TTC549 (cell line): Measurements from ENCODE around the gene KRTAP10-2.
"Not testable (repeated sequence)": the region's sequence is repeated elsewhere in the genome, so short reads cannot be mapped to it uniquely, and the experiment has no call there.

Experiments
- FAIRE-seq: peaks from 2 replicates; lab custom pipeline; 2012; peaks lifted over from hg19 to GRCh38; lab: Jason Lieb, UNC

Gene KRTAP10-2, protein sequence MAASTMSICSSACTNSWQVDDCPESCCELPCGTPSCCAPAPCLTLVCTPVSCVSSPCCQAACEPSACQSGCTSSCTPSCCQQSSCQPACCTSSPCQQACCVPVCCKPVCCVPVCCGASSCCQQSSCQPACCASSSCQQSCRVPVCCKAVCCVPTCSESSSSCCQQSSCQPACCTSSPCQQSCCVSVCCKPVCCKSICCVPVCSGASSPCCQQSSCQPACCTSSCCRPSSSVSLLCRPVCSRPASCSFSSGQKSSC

DNA sequence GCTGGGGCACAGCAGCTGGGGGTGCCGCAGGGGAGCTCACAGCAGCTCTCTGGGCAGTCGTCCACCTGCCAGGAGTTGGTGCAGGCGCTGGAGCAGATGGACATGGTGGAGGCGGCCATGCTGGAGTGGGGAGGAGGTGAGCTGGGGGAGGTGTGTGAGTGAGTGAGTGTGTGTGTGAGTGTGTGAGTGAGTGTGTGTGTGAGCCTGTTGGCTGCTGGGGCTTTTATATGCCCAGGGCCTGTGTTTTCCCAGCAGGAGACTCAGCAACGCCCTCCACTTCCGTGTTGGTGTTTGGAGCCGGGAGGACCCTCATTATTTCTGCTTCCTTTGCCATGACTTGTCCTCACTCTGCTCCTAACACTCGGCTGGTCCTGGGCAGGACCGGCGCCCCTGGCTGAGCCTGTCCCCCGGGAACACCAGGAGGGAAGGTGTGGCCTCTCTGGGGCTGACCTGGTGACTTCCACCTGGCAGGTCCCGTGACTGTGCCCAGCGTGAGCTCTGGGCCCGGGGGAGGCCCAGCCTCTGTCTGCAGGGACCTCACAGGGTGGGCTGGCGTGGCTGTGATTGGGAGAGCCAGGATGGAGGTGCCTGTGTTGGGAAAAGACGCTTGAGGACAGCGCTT lies at the start of gene KRTAP10-2:
Gene KRTAP10-2 (minus strand): TSS at position 166 of the 622 bp plus-strand sequence. CDS start 47 bp downstream, at position 119.
- FAIRE-seq: no peak

DNA sequence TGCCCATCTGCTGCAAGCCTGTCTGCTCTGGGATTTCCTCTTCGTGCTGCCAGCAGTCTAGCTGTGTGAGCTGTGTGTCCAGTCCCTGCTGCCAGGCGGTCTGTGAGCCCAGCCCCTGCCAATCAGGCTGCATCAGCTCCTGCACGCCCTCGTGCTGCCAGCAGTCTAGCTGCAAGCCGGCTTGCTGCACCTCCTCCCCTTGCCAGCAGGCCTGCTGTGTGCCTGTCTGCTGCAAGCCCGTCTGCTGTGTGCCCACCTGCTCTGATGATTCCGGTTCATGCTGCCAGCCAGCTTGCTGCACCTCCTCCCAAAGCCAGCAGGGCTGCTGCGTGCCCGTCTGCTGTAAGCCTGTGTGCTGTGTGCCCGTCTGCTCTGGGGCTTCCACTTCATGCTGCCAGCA lies 49.8 kb upstream of the KRTAP10-2 start:
- not testable (repeated sequence) for FAIRE-seq

GRCh38 chr21:44600118-44600978 lies 49.0 kb upstream of the KRTAP10-2 start, which contains the start of gene KRTAP10-7:
Gene KRTAP10-7 (plus strand): TSS chr21:44600597. CDS start chr21:44600622, 25 bp downstream.
- not testable (repeated sequence) for FAIRE-seq

DNA sequence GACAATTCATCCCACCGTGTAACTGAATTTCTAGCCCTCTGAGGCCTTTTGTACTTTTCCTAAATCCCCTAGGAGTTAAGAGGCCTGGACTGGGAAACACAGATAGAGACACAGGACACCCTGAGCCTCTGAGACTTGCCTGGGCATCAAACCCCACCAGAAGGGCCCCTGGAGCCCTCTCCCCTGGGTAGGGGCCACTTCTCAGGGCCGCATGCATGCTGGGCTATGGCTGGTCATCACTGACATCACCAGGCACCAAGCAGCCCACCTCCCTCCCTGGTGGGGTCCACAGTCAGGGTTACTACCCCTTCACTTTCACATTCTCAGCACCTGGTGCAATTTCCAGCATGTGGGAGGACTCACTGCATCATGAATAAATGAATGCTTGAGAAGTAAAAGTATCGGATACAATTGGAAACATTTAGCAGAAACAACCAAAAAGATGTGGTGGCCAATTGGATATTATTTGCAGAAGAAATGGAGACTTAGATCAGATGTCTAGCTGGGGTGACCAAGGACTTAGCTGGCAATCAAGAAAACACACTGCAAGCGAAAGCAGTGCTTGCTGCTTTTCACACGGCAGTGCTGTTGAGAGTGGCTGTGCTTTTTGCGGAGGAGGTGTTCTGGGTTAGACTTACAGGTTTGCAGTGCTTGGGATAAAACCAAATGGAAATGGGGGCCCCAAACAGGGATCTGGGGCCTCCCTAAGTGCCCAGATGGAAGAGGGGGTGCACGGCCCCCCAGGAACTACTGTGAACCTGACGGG lies 48.1 kb upstream of the KRTAP10-2 start:
- no peak for FAIRE-seq

DNA sequence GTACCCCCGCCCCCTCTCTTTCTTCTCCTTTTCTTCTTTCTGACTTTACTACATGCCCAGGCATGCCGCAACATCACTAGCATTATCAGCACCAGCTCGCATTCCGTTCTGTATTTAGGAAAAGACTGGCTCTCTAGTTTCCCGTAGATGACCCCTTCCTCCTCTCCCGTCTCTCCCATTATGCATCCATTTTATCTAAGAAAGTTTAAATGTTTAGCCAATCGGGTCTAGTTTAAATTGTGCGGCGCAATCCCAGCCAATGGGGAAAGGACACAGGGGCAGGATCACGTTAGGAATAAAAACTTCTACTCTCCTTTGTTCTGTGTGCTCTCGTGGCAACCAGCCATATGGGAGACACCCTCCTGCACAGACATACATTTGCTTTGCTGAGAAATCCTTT lies 46.8 kb upstream of the KRTAP10-2 start:
- no peak for FAIRE-seq

DNA sequence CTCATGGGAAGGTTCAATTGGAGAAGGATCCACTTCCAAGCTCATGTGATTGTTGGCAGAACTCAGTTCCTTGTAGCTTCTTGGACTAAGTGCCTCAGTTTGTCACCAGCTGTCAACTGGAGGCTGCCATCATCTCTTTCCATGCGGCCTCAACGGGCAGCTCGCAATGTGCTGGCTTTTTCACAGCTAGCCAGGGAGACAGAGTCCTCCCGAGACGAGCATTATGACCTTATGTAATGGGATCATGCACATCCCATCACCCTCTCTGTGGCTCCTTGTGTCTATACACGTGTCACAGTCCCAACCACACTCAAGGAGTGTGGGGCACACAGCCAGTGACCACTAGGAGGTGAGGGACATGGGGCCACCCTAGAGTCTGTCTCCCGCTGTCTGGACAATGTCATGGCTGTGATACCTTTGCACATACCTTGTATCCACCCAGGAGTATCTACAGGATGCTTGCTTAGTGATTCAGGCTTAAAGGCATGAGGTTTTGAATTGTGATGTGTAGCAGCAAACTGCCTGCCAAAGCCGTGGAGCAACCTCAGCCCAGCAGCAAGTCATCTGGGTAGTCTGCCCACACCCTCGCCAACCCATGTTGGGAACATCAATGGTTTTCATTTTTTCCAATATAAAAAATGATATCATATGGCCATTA lies 44.9 kb upstream of the KRTAP10-2 start:
- no peak for FAIRE-seq

DNA sequence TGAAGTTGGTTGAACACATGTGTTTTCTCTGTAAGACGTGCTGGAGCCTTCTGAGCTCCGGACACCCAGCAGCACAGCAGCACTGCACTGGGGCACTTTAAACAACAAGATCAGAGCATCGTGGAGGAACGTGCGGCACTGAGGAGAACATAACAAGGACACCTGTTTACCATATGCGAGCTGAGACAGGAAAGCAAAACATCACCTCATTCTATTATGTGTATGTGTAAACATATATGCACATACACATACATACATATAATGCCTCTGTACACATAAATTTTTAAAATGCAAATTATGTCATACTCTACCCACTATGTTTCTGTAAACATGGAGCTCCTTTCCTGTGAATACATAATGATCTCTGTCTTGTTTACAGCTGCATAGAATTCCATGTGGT lies 44.2 kb upstream of the KRTAP10-2 start:
- no peak for FAIRE-seq

GRCh38 chr21:44594406-44594916 lies 43.2 kb upstream of the KRTAP10-2 start:
- FAIRE-seq: no peak

DNA sequence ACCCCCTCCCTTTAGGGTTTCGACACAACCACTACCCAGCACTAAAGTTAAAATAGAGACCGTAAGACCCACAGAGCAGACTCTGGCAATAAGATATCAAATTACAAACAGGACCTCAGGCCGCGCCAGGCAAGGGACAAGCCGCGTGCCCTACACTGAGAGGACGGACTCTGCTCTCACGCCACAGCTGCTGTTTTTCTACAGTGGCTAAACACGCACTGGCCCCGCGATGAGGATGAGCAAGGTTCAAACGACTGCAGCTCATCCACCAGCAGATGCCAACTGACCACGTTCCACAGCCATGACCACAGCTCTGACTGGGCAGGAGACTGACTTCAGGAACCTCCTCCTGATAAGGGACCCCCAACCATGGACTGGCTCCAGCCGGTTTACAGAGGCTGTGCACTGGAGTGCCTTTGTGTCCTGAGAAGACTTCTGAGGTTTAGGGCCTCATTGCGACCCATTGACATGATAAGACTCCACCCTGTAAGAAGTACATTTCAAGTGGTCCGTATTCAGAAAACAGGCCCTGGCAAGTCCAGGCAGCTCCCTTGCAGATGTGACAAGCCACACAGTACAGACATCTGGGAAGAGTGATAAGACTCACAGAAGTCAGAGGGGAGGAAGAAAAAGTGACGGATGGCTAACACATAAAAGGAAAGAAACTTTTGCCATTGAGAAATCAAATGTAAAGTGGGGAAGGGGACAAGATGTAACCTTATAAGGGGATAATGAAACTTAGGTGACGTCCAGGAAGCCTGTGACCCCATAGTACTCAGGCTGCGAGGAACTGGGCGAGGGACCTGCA lies 42.5 kb upstream of the KRTAP10-2 start:
- FAIRE-seq: no peak

GRCh38 chr21:44592446-44593311 lies 41.4 kb upstream of the KRTAP10-2 start, which contains the start of gene KRTAP10-6:
Gene KRTAP10-6 (minus strand): TSS chr21:44592505. CDS start chr21:44592484, 21 bp downstream.
- FAIRE-seq: no peak

DNA sequence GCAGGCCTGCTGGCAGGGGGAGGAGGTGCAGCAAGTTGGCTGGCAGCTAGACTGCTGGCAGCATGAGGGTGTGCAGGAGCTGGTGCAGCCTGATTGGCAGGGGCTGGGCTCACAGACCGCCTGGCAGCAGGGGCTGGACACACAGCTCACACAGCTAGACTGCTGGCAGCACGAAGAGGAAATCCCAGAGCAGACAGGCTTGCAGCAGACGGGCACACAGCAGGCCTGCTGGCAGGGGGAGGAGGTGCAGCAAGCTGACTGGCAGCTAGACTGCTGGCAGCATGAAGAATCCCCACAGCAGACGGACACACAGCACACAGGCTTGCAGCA lies 40.5 kb upstream of the KRTAP10-2 start:
- FAIRE-seq: not testable (repeated sequence)

- not testable (repeated sequence) for FAIRE-seq
Observed at GRCh38 chr21:44590897-44591800, 39.8 kb upstream of the KRTAP10-2 start.

- no peak for FAIRE-seq
Observed at GRCh38 chr21:44590311-44590721, 39.0 kb upstream of the KRTAP10-2 start.

- FAIRE-seq: no peak
Observed at GRCh38 chr21:44589586-44590305, 38.4 kb upstream of the KRTAP10-2 start.

DNA sequence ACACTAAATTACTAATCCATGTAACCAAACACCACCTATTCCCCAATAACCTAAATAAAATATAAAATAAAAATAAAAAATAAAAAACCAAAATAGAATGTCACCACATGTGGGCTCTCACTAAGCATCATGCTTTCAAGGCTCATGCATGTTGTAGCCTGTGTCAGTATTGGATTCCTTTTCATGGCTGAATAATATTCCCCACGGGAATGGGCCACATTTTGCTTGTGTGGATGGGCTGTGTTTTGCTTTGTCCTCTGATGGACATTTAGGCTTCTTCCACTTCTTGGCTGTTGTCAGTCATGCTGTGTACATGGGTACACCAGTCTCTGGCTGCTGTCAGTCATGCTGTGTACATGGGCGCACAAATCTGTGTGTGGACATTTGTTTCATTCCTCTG lies 37.8 kb upstream of the KRTAP10-2 start:
- FAIRE-seq: no peak

DNA sequence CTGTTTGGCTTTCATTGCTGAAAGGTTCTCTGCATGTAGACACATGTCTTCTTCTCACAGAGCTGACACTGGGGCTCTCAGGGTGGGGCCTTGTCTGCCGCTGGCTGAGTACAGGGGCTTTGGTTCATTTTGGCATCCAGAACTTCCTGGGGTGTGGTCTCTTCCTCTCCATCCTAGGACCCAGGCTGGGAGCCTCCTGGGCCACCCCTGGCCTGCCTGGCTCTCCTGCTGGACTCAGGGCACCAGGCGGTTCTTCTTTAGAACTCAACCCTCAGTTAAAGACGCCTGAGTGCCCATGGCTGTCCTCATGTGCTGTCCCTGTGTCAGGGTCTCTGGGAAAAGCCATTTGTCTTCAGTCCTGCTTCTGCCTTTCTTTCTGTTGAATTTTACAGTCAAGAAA lies 34.6 kb upstream of the KRTAP10-2 start:
- FAIRE-seq: no peak

GRCh38 chr21:44583800-44584147 lies 32.5 kb upstream of the KRTAP10-2 start:
- no peak for FAIRE-seq
